Measurements from ENCODE around the gene ENPP3.

DNA sequence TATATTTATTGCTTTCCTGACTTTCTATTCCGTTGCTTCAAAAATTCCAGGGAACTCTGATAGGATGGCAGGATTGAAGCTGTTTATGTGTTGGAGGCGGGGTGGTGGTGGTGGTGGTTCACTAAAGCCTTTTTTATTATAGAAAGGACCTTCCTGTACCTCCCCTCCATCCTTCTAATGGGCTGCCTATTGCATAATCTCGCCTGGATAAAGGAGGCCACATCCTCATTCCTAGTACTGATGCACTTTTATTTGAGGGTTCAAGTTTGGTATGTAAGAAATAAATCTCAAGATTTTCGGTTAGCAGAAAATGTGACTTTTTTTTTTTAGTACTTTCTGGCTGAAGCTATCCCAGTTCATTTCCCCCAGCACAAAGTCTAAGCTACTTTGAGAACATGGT is 92.4 kb downstream of the ENPP3 start:
- TF ChIP-seq, protein P1, sequence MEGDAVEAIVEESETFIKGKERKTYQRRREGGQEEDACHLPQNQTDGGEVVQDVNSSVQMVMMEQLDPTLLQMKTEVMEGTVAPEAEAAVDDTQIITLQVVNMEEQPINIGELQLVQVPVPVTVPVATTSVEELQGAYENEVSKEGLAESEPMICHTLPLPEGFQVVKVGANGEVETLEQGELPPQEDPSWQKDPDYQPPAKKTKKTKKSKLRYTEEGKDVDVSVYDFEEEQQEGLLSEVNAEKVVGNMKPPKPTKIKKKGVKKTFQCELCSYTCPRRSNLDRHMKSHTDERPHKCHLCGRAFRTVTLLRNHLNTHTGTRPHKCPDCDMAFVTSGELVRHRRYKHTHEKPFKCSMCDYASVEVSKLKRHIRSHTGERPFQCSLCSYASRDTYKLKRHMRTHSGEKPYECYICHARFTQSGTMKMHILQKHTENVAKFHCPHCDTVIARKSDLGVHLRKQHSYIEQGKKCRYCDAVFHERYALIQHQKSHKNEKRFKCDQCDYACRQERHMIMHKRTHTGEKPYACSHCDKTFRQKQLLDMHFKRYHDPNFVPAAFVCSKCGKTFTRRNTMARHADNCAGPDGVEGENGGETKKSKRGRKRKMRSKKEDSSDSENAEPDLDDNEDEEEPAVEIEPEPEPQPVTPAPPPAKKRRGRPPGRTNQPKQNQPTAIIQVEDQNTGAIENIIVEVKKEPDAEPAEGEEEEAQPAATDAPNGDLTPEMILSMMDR (IDR thresholded peaks at IDR 0.05), result no peak
- TF ChIP-seq EZH2 (IDR thresholded peaks at IDR 0.05; ENCODE audit: borderline replicate concordance, insufficient read depth, low read depth, low read length, poor library complexity, severe bottlenecking), result no peak
